Calu3 (cell line): ENCODE results near the gene EFHC2. TPM values are rescaled to one million over a fixed set of nuclear protein-coding genes. Genes with fewer than 3 reads are reported as not detected.

ENCODE experiments used
- Bru-seq: library from RNA; stranded (reverse); fragments of 400-500 nt; gene quantifications from one replicate; lab custom pipeline; 2021; lab: Mats Ljungman, UMichigan
- BruChase-seq, 2 experiments: library from RNA; stranded (reverse); fragments of 400-500 nt; gene quantifications; one replicate each; lab custom pipeline; 2021; lab: Mats Ljungman, UMichigan
- BruUV-seq: library from RNA; stranded (reverse); fragments of 400-500 nt; replicated peaks from 2 replicates; lab custom pipeline; 2021; lab: Mats Ljungman, UMichigan
- CTCF ChIA-PET: fragments of 300-600 bp; sonication (Branson Sonifier 250); formaldehyde crosslinking; loops from one replicate; lab custom pipeline; 2022; ENCODE audit warnings: antibody characterized with exemption; lab: Charles Lee
- DNase-seq: peaks from one replicate; pipeline ENCODE4 v3.0.0; 2022
- H3K27ac Mint-ChIP-seq: one replicate; pipeline ENCODE4 v1.8.0; 2022; ENCODE audit warnings: mixed read lengths; ENCODE audit not compliant: unreplicated experiment
- H3K27me3 Mint-ChIP-seq: one replicate; pipeline ENCODE4 v1.8.0; 2022; ENCODE audit warnings: mixed read lengths; ENCODE audit not compliant: unreplicated experiment
- H3K36me3 Mint-ChIP-seq: one replicate; pipeline ENCODE4 v1.8.0; 2022; ENCODE audit warnings: mild to moderate bottlenecking, moderate library complexity, mixed read lengths; ENCODE audit not compliant: insufficient read depth, unreplicated experiment
- H3K4me1 Mint-ChIP-seq: one replicate; pipeline ENCODE4 v1.8.0; 2022; ENCODE audit warnings: mild to moderate bottlenecking, low read depth, mixed read lengths; ENCODE audit not compliant: unreplicated experiment
- H3K4me3 Mint-ChIP-seq: one replicate; pipeline ENCODE4 v1.8.0; 2022; ENCODE audit warnings: mild to moderate bottlenecking, low read depth, moderate library complexity, mixed read lengths; ENCODE audit not compliant: unreplicated experiment
- H3K9me3 Mint-ChIP-seq: one replicate; pipeline ENCODE4 v1.8.0; 2022; ENCODE audit warnings: low read depth, mixed read lengths; ENCODE audit not compliant: unreplicated experiment
- CTCF ChIP-seq: fragments of 200-600 bp; IDR thresholded peaks from one replicate; pipeline ENCODE4 v1.8.0; 2022; ENCODE audit warnings: antibody characterized with exemption; ENCODE audit not compliant: unreplicated experiment
- intact Hi-C: fragments of 100-400 bp; cut with micrococcal nuclease; formaldehyde crosslinking; loops from one replicate; pipeline ENCODE4 v1.10.0; 2022; ENCODE audit not compliant: unreplicated experiment
- long read RNA-seq: library from polyadenylated mRNA; stranded (forward); transcript quantifications from one replicate; pipeline ENCODE4 v2.0.0, GENCODE V29; 2022
- total RNA-seq: library from RNA; stranded (reverse); gene quantifications from 2 replicates; pipeline ENCODE4 v1.2.3, GENCODE V29; 2022

EFHC2 gene
- total RNA-seq (0.95 and 1.7 TPM in 2 replicates), Bru-seq, nascent RNA (percentile 29 among the genes with signal in this experiment), BruChase-seq, experiment 1, labeled RNA remaining after a 6-hour chase (percentile 18 among the genes with signal in this experiment), BruChase-seq, experiment 2, labeled RNA remaining after a 2-hour chase (percentile 16 among the genes with signal in this experiment)
- long read RNA-seq, partial matches to known transcripts: 0 of 3 reads
- long read RNA-seq, other reads (novel, unspliced or antisense): 1 of 3 reads

GRCh38 chrX:44343412-44344141 lies at the start of gene EFHC2:
TSS of gene EFHC2 (minus strand) at chrX:44343672. CDS start at chrX:44343588, 84 bp downstream.
- intact Hi-C loops: no loop called here

GRCh38 chrX:44392767-44393166 lies 49.3 kb upstream of the EFHC2 start:
- CTCF ChIA-PET: no interaction called here
- intact Hi-C loops: no loop called here
- TF ChIP-seq CTCF: no peak
- no peak for DNase-seq
- Mint-ChIP-seq H3K27me3 (no peaks in the 10 kb centered on the region), H3K4me1 (no peaks in the 10 kb centered on the region), H3K36me3 (no peaks in the 10 kb centered on the region), H3K27ac (no peak overlapping the region), H3K4me3 (no peak overlapping the region), H3K9me3 (no peaks in the 10 kb centered on the region)
- BruUV-seq: no TSS peak

More at GRCh38 chrX:44343412-44344141, at the start of gene EFHC2:
- H3K4me1 Mint-ChIP-seq: no peaks in the 10 kb centered on the region
- H3K36me3 Mint-ChIP-seq: peaks cover 11% of the 10 kb centered on the region
- TF ChIP-seq CTCF: no peak
- no peaks in the 10 kb centered on the region for H3K9me3 Mint-ChIP-seq
- DNase-seq: peak; percentile 50
- no TSS peak for BruUV-seq
- H3K4me3 Mint-ChIP-seq: peak within 1 kb of the TSS; percentile 80
- CTCF ChIA-PET: interaction anchor here (0.7 kb wide), 1 partner anchor 1940 kb away, joined by 5 read pairs; no protein-coding TSS in a partner anchor
- no peaks in the 10 kb centered on the region for H3K27me3 Mint-ChIP-seq
- H3K27ac Mint-ChIP-seq: peak within 1 kb of the TSS; percentile 60

- Mint-ChIP-seq H3K27ac (no peak overlapping the region), H3K4me3 (no peak overlapping the region), H3K4me1 (no peaks in the 10 kb centered on the region), H3K9me3 (no peaks in the 10 kb centered on the region), H3K36me3 (no peaks in the 10 kb centered on the region), H3K27me3 (no peaks in the 10 kb centered on the region)
- no peak for DNase-seq
- intact Hi-C loops: no loop called here
- CTCF ChIA-PET: interaction anchor here (0.7 kb wide), 1 partner anchor 13 kb away, joined by 5 read pairs; no protein-coding TSS in a partner anchor
- no peak for TF ChIP-seq CTCF
- no TSS peak for BruUV-seq
Measured at GRCh38 chrX:44384688-44385338, 41.3 kb upstream of the EFHC2 start.

GRCh38 chrX:44382871-44383270 lies 39.4 kb upstream of the EFHC2 start:
- no peak for DNase-seq
- Mint-ChIP-seq H3K4me3 (no peak overlapping the region), H3K4me1 (no peaks in the 10 kb centered on the region), H3K36me3 (no peaks in the 10 kb centered on the region), H3K27ac (no peak overlapping the region), H3K9me3 (no peaks in the 10 kb centered on the region), H3K27me3 (no peaks in the 10 kb centered on the region)
- no TSS peak for BruUV-seq
- CTCF ChIA-PET: no interaction called here
- intact Hi-C loops: no loop called here
- no peak for TF ChIP-seq CTCF
